ENCODE data around the gene CREB3L4.

DNA sequence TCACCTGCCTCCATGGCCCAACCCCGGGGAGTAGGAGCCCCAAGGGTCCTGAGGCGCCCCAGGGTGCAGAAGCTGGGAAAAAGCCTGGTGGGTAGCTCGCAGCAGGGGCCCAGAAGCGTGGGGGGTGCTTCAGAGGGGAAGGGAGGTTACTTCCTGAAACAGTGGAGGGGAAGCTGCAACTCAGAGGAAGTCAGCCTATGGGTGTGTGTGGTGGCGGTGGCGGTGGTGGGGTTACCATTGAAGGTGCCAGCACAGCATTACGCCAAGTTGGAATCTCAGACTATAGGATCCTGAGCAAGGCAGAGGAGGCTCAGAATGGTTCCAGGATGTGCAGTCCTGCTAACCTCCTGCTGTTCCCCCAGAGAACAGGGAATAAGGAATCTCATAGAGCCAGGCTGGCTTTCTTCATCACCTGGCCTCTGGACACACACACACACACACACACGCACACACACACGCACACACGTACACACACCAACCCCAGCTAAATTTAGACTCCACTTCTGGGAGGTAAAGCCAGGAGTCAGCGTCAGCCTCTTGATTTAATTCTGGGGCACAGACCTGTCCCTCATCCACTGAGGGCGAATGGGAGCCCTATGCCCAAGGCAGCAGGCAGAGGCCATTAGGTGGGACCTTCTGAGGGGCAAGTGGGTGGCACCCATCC, 22.4 kb upstream of the CREB3L4 start:
- TF ChIP-seq, protein P1, sequence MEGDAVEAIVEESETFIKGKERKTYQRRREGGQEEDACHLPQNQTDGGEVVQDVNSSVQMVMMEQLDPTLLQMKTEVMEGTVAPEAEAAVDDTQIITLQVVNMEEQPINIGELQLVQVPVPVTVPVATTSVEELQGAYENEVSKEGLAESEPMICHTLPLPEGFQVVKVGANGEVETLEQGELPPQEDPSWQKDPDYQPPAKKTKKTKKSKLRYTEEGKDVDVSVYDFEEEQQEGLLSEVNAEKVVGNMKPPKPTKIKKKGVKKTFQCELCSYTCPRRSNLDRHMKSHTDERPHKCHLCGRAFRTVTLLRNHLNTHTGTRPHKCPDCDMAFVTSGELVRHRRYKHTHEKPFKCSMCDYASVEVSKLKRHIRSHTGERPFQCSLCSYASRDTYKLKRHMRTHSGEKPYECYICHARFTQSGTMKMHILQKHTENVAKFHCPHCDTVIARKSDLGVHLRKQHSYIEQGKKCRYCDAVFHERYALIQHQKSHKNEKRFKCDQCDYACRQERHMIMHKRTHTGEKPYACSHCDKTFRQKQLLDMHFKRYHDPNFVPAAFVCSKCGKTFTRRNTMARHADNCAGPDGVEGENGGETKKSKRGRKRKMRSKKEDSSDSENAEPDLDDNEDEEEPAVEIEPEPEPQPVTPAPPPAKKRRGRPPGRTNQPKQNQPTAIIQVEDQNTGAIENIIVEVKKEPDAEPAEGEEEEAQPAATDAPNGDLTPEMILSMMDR (conservative IDR thresholded peaks at IDR 0.05 in 1 of 2, IDR thresholded peaks at IDR 0.05 in 1 of 2; ENCODE audit: low read depth in 1 of 2, low read length in 2 of 2), result no peak
- no peak for TF ChIP-seq EZH2 (IDR thresholded peaks at IDR 0.05; ENCODE audit: low read length, missing control alignments)

Data from fibroblast of lung (primary cell).